Right hindlimb (tissue), 1 donor: Measurements from ENCODE around the gene STXBP5L.
"Not testable (repeated sequence)": the region's sequence is repeated elsewhere in the genome, so short reads cannot be mapped to it uniquely, and the experiment has no call there.

Source experiments
- DNase-seq: peaks from one replicate; pipeline ENCODE4 v3.0.0-alpha.2; 2018

The STXBP5L gene

GRCh38 chr3:120908030-120908794 is at the start of gene STXBP5L:
STXBP5L (plus strand) TSS chr3:120908205; CDS start chr3:120909579, 1,374 bp downstream.
- DNase-seq, result peak; percentile 79

DNA sequence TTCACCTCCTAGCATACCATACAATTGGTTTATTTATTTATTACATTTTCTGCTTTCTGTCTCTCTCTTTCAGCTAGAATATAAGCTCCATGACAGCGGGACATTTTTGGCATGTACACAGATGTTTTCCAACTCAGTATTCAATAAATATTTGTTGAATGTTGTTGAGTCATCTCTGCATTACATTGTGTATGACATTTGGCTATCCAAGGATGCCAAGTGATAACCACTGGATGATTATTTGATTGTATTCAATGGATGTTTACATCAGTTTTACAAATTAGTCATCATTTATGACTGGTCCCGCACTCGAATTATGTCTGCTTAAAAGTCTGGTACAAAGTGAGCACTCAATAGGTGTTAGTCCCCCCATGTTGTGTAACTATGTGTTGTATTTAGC is 49.5 kb upstream of the STXBP5L start:
- DNase-seq, result no peak

DNA sequence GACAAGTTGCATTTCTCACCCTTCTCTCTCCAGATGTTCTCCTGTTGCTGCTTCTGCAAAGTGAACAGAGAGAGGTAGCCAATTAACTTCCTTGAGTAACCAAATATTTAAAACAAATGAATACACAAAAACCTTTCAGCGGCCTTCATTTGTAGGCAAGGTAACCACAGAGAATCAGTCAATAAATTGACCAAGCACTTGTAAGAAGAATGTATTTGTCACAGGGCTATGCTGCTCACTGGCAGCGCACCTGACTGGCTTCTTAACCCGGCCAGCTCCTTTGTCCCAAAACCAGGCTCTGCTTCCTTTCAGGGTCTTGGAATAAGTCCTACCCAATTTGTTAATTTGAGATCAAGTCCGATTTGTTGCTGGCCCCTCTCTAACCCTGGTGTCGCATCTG is 43.5 kb upstream of the STXBP5L start:
- DNase-seq, result no peak

GRCh38 chr3:120875507-120875906 is 32.5 kb upstream of the STXBP5L start:
- DNase-seq, result no peak

- DNase-seq, result no peak
Measured at GRCh38 chr3:120875989-120876388, 32.0 kb upstream of the STXBP5L start.

GRCh38 chr3:120879411-120879810 is 28.6 kb upstream of the STXBP5L start:
- DNase-seq, result no peak

DNA sequence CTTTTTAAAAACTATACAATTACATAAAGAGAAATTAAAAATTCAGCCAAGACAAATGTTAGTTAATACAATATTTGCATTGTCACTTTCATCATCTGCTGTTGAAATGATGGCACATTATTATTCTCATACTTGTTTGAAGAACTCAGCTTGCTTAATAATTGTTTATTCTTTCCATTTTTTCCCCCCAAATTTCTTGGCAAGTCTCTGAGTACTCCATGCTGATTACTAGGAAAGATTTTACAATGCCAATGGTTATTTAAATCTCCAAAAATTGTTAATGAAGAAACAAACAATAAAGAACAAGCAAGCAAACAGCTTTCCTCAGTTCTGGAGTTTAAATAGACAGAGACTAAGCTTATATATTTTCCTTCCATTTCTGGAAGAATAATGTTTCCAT is 15.1 kb upstream of the STXBP5L start:
- DNase-seq, result no peak

- no peak for DNase-seq
Measured at GRCh38 chr3:120894316-120895057, 13.5 kb upstream of the STXBP5L start.

GRCh38 chr3:120901716-120902115 is 6.3 kb upstream of the STXBP5L start:
- not testable (repeated sequence) for DNase-seq

DNA sequence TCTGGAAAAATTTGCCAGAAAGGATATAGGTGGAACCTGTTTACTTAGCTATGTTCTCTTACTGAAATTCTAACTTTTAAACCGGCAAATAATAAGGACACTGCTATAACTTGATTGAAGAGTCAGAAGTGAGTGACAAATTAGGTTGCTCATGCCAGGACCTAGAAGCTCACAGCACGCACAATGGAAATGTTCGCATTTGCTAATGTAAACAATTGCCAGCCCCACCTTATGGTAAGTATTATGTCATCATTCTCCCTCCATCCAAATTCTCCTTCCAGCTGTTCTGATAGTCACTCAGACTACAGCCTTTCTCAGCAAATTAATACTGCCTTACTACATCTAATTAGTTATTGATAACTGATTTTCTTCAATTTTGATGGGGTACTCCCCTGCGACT is 4.8 kb upstream of the STXBP5L start:
- DNase-seq, result no peak

DNA sequence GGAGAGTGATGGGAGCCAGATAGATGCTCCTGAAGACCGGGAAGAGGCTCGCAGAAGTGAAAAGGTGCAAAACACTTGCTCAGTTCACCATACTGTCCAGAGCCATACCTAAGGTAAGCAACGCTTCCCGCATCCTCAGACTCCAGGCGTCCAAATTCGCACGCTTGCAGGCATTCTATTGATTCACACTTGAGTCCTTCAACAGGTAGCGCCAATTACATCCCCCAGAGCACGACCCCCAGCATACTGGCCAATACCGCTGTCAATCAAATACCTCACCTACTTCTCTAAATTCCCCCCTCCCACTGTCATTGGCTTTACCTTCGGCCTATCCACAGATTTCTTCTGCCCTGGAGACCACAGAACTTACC is 361 bp upstream of the STXBP5L start:
- DNase-seq, result no peak

DNA sequence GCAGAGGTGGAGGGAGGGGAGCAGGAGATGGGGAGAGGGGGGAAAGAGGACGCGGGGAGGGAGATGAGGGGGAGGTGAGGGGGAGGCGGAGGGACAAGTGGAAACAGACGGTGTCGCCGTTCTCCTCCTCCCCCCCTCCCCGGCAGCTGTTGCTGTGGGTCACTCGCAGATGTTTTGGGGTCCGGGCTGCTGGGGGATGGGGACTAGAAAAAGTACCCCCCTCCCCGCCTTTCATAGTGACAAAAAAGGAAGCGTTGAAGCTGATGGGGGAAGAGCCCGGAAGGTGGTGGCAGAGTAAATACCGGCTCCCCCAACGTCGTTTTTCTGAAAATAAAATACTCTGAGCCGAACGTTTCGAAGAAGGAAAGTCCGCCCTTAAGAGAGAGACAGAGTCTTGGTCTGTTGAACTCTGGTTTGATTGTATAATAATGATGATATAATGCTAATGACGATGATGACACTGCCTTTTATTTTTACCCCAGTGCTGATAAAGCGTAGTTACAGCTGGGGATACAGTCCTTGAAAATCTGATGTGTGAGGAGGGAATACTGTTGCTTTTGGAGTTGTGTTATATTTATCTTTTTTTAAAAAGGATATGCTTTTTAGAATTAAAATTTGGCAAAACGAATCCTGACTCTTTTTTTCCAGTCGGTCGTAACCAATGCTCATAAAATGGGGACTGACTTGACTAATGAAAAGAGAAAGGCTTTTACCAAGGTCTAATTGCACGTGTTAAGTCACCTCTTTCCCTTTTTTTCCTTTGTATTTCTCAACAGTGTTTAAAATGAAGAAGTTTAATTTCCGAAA is 993 bp downstream of the STXBP5L start:
- DNase-seq, result no peak

GRCh38 chr3:120909602-120909878 is 1.5 kb downstream of the STXBP5L start:
- DNase-seq, result no peak

- DNase-seq, result no peak
Measured at GRCh38 chr3:120926146-120926545, 18.1 kb downstream of the STXBP5L start.

DNA sequence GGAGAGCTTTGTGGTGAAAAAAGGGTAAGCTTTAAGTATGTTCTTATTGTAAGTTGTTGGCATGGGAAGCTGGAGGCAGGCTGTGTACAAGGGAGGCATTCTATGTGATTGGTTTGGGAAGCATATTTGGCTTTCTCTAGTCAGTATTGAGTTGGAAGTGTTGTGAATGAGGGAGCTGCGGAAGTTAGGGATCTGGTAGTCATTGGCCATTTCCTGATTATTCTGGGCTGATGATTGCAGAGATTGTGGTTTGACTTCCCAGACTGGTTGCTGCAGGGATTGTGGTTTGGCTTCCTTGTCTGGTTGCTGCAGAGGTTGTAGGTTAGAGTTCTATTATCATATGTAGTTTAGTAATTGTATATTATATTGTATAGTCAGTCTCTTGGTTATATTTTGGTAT is 21.0 kb downstream of the STXBP5L start:
- DNase-seq, result no peak

DNA sequence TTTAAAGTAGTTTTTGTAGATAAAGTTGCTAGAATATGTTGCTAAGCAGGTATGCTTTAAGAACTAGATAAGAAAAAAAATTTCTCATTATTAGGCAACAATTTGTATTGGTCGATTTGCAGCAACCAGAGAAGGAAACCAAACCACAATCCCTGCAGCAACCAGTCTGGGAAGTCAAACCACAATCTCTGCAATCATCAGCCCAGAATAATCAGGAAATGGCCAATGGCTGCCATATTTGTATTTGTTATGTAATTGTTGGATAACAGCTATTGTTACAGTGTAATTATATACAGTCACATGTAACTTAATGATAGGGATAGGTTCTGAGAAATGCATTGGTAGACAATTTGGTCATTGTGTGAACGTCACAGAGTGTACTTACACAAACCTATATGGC is 23.6 kb downstream of the STXBP5L start:
- DNase-seq, result no peak

DNA sequence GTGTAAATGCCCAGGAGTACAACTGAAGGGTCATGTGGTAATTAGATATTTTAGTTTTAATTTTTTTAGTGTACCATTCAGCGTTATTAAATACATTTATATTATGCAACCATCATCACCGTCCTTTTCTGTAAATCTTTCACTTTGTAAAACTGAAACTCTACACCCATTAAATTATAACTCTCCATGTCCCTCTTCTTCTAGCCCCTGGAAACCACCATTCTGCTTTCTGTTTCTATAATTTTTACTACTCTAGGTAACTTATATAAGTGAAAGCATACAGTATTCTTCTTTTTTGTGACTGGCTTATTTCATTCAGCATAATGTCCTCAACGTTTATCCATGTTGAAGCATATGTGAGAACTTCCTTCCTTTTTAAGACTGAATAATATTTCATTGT is 48.1 kb downstream of the STXBP5L start:
- DNase-seq, result no peak

GRCh38 chr3:120982608-120983320 is 74.8 kb downstream of the STXBP5L start:
- DNase-seq, result no peak

DNA sequence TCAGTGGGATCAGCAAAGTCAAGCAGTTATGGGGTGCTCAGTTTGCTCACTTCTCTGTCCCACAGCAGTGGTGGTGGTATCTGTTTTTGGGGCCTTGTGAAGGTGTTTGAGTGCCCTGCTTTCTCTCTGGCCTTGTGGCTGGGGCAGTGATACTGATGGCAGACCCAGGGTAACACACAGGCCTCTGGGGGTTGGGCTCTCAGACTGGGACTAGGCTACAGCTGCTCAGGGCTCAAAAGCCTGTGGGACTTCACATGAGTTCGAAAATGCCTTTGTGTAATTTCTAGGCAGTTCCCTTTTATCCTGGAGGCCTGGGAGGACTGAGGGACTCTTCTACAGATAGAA is 75.3 kb downstream of the STXBP5L start:
- no peak for DNase-seq

DNA sequence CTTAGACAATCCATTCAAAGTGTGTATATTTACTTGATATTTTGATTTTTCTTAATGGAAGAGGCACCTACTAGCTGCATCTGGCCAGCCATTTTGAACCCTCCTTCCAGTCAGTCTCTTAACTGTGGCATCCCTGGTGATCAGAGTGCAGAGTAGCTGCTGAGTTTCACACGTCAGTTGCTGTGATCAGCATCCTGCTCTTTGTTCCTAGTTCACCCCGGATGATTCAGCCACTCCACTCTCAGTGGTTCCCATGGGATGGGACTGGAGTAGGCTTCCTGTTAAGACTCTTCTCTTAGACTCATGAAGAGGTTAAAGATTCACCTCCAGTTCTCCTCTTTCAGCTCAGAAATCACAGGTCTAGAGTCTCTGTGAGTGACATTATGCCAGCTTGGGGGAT is 75.8 kb downstream of the STXBP5L start:
- DNase-seq, result no peak

DNA sequence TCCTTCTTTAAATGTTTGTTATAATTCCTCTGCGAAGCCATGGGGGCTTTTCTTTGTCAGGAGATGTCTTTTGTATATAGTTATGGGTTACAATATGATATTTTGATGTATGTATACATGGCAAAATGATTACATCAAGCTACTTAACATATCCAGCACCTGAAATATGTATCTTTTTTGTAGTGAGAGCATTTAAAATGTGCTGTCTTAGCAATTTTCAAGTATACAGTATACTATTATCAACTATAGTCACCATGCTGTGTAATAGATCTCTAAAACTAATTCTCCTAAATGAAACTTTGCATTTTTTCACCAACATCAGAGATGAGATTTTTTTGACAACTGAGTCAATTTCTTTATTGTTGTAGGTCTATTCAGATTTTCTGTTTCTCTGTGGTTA is 77.2 kb downstream of the STXBP5L start:
- no peak for DNase-seq

DNA sequence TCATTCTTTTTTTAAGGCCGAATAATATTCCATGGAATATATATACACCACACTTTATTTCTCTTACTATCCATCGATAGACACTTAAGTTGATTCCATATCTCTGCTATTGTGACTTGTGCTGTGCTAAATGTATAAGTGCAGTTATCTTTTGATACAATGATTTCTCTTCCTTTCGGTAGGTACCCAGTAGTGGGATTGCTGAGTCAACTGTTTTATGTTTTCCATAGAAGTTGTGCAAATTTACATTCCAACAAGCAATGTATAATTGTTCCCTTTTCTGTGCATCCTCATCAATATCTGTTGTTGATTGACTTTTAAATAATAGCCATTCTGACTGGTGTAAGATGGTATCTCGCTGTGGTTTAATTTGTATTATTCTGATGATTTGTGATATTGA is 81.0 kb downstream of the STXBP5L start:
- DNase-seq, result no peak

GRCh38 chr3:121018917-121019321 is 110.9 kb downstream of the STXBP5L start:
- no peak for DNase-seq
